Amniotic epithelial cell (primary cell): ENCODE measurements around the gene OR51A4.
"Not testable (repeated sequence)": the region's sequence is repeated elsewhere in the genome, so short reads cannot be mapped to it uniquely, and the experiment has no call there.

Source experiments
- DNase-seq: peaks from one replicate; pipeline ENCODE4 v3.0.0-alpha.2; 2010; ENCODE audit warnings: low read depth

The OR51A4 gene, protein sequence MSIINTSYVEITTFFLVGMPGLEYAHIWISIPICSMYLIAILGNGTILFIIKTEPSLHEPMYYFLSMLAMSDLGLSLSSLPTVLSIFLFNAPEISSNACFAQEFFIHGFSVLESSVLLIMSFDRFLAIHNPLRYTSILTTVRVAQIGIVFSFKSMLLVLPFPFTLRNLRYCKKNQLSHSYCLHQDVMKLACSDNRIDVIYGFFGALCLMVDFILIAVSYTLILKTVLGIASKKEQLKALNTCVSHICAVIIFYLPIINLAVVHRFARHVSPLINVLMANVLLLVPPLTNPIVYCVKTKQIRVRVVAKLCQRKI

GRCh38 chr11:4947505-4947904 is at the start of gene OR51A4:
OR51A4 (minus strand) TSS chr11:4947605; CDS start chr11:4947100, 505 bp downstream.
- DNase-seq, result no peak

GRCh38 chr11:4994551-4994950 is 47.1 kb upstream of the OR51A4 start, which contains the start of gene OR51L1:
OR51L1 (plus strand) TSS chr11:4994851; CDS start chr11:4998983, 4,132 bp downstream.
- no peak for DNase-seq

DNA sequence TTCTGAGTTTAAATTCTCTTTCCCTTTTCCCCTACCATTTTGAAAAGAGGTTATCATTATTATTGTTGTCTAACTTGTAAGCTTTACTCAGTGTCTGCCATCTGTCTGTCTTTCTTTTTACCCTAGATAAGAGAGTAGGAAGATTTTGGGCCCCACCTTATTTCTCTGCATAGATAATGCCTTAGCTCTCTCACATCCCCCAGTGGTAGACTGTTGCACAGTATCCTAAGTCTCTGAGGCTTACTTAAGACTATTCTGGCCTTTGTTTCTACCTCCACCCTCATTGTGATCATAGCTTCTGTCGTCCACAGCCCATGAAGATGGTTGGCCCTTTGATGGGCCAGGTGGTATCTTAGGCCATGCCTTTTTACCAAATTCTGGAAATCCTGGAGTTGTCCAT is 43.7 kb upstream of the OR51A4 start:
- peak; percentile 2 for DNase-seq

DNA sequence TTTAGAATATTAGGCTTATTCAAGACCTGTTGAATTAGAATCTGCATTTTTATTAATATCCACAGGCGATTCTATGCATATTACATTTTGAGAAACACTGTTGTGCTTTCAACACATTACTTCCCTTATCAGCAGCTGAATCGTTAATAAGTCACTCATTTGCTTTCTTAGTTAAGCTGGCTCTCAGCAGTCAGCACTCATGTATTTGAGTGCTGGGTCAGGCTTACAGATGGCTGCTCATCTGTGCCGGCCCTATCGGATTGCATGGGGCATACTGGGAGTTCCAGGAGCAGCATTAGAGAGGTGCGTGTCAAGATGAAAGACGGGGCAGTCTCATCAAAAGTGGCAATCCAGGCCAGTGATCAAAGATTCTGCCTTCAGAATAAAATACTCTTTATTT is 36.4 kb upstream of the OR51A4 start:
- no peak for DNase-seq

- DNase-seq, result no peak
Measured at GRCh38 chr11:4982678-4983077, 35.3 kb upstream of the OR51A4 start.

- no peak for DNase-seq
Measured at GRCh38 chr11:4979036-4979435, 31.6 kb upstream of the OR51A4 start.

DNA sequence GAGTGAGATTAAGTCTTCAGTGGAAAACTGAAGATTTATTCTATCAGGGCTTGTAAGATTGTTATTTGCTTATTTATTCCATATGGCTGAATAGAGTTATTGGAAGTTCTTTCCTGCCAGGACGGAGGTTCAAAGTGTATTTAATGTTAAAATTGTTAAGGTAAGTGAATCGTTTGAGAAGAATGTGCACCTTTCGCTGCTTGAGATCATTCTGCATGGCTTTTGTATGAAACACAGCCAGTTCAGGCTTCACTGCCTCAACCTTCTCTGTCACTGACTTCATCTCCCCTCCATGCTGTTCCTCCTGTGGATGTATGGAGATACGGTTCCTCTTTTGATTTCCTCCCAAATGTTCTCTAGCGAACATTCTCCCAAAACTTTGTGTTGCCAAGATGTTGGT is 28.0 kb upstream of the OR51A4 start:
- no peak for DNase-seq

DNA sequence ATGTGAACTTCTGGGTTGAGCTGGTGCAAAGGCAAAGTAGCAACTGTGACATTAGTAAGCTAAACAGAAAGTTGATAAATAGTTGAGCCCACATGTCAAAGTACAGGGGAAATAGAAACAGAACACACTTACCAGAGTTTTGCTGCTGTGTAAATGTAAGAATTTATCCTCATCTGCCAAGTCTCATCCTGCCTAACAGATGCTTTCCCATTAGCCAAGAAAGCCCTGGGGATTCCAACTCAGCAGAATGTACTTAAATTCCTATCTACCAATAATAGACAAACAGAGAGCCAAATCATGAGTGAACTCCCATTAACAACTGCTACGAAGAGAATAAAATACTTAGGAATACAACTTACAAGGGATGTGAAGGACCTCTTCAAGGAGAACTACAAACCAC is 15.4 kb upstream of the OR51A4 start:
- DNase-seq, result no peak

- DNase-seq, result no peak
Measured at GRCh38 chr11:4960877-4961276, 13.5 kb upstream of the OR51A4 start.

- no peak for DNase-seq
Measured at GRCh38 chr11:4957396-4957795, 10.0 kb upstream of the OR51A4 start.

DNA sequence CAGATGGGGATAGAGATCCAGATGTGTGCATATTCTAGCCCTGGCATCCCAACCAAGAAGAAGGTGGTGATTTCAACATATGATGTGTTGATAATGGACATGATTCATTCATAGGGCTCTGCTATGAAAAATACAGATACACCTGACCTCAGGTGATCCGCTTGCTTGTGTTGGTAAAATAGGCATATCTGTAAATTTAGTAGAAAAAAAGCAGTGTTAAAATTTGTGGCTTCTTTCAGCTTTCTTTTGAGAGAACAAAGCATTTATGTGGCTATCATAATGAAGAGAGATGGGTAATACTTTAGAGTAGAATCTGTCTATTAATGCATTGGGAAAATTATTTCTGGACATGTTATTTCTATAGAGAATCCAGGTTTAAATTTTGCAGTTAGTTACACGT is 8.2 kb upstream of the OR51A4 start, which contains the start of gene OR51A2:
OR51A2 (minus strand) TSS at position 101 of the 400 bp plus-strand sequence; CDS start at position 101, 0 bp downstream.
- DNase-seq, result not testable (repeated sequence)

DNA sequence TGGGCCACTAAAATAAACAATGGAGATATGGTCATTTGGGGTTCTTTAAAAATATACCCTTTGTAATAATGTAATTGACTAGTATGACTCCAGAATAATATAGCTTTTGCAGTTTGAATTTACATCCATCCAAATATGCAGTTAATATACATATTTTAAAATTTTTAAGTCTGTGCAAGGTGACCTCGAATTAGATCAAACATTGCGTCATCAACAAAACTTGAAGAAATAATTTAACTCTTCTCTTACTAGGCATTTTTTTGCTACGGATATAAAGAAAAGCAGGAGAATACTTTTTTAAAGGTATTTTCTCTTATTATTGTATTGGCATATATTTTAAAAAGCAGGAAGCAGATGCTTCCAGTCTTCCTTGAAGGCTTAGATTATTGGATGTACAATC is 10.7 kb downstream of the OR51A4 start:
- no peak for DNase-seq

- no peak for DNase-seq
Measured at GRCh38 chr11:4932751-4933150, 14.7 kb downstream of the OR51A4 start.

DNA sequence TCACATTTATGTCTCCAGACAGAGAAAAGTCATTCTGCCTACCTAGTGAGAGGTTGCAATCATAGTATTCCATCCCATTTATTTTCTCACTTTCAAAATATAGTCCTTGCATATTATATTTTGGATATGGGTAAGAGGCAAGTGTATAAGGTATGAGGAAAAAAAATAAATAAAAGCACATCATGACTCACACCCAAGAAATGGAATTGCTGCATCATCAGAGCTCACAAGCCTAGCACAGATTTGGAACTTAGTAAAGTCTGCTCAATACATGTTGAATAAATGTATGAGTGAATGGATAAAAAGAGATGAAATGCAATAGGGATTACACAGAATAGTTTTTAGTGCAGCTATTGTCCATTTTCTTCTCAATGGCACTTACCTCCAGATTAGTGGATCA is 20.8 kb downstream of the OR51A4 start:
- DNase-seq, result no peak

GRCh38 chr11:4924239-4924638 is 23.2 kb downstream of the OR51A4 start, which contains the start of gene OR51G1:
OR51G1 (minus strand) TSS chr11:4924339; CDS start chr11:4924339, 0 bp downstream.
- no peak for DNase-seq

DNA sequence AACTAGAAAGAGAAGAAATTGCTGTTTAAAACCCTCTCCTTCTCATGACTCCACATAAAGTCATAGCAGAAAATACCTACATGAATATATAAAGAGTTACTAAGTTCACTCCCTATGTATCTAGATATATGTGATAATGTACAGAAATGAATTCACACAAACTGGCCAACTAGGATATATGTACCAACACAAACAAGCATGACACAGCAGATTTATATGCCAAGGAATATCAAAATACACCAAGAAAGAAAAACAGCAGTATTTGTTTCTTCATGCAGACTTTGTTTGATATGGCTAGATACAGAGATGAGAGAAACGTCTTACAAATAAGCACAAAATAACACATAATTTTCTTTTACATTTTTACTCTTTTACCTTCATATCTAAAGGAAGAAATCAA is 25.1 kb downstream of the OR51A4 start:
- no peak for DNase-seq

GRCh38 chr11:4921796-4922195 is 25.6 kb downstream of the OR51A4 start:
- DNase-seq, result no peak

DNA sequence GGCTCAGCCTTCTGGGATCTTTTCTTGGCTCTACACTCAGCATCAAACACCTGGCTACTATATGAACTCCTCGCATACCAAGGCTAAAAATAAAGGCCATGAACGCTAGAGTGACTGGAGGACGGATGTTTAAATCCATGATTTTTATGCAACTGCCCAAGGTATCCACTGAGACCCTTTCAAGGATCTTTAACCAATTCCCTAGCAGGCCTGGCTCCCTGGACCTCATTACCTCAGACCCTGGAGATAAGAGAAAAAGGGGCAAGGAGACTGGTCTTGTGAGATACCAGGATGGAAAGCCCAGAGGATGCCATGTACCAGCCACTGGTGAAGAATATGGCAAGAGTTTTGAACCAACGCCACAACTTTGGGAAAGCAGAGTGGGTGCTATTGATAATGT is 28.2 kb downstream of the OR51A4 start, which contains the start of gene OR51G2:
OR51G2 (minus strand) TSS at position 101 of the 400 bp plus-strand sequence. CDS start 3,687 bp downstream, outside the sequence.
- DNase-seq, result no peak

- no peak for DNase-seq
Measured at GRCh38 chr11:4916581-4916980, 30.8 kb downstream of the OR51A4 start.

- no peak for DNase-seq
Measured at GRCh38 chr11:4903484-4903883, 43.9 kb downstream of the OR51A4 start, which contains the start of gene OR51A7. OR51A7 (plus strand) TSS chr11:4903783; CDS start chr11:4907370, 3,587 bp downstream.
